H9 (cell line): Measurements from ENCODE around the gene IQSEC2. TPM values are rescaled to one million over a fixed set of nuclear protein-coding genes. Genes with fewer than 3 reads are reported as not detected.

Experiments used
- DNase-seq: peaks from one replicate; pipeline ENCODE4 v3.0.0-alpha.2; 2017
- H2AFZ ChIP-seq: one replicate; pipeline ENCODE4 v1.6.1; 2013; ENCODE audit warnings: mild to moderate bottlenecking, low read length, control low read depth, moderate library complexity
- H2AK5ac ChIP-seq: 2 replicates; pipeline ENCODE4 v1.6.1; 2013; ENCODE audit warnings: low read length, control low read depth, mixed read lengths; ENCODE audit not compliant: insufficient read length
- H2BK120ac ChIP-seq: one replicate; pipeline ENCODE4 v1.6.1; 2013; ENCODE audit warnings: low read depth, mild to moderate bottlenecking, low read length, control low read depth, inconsistent platforms; ENCODE audit not compliant: poor library complexity, severe bottlenecking
- H2BK12ac ChIP-seq: 2 replicates; pipeline ENCODE4 v1.6.1; 2013; ENCODE audit warnings: low read length, control low read depth, mixed read lengths, low read depth; ENCODE audit not compliant: insufficient read length
- H2BK15ac ChIP-seq: 2 replicates; pipeline ENCODE4 v1.6.1; 2013; ENCODE audit warnings: low read depth, low read length, control low read depth
- H2BK20ac ChIP-seq: one replicate; pipeline ENCODE4 v1.6.1; 2013; ENCODE audit warnings: low read depth, mild to moderate bottlenecking, low read length, control low read depth, inconsistent platforms; ENCODE audit not compliant: poor library complexity, severe bottlenecking
- H2BK5ac ChIP-seq: 2 replicates; pipeline ENCODE4 v1.6.1; 2013; ENCODE audit warnings: low read length, control low read depth, mixed read lengths; ENCODE audit not compliant: insufficient read length
- H3K14ac ChIP-seq: 2 replicates; pipeline ENCODE4 v1.6.1; 2013; ENCODE audit warnings: low read length, control low read depth; ENCODE audit not compliant: insufficient read depth
- H3K18ac ChIP-seq: 2 replicates; pipeline ENCODE4 v1.6.1; 2013; ENCODE audit warnings: low read depth, mild to moderate bottlenecking, mixed read lengths, low read length, control low read depth; ENCODE audit not compliant: insufficient read length
- H3K23ac ChIP-seq: 2 replicates; pipeline ENCODE4 v1.6.1; 2013; ENCODE audit warnings: low read length, control low read depth, mixed read lengths, low read depth; ENCODE audit not compliant: insufficient read length
- H3K23me2 ChIP-seq: 2 replicates; pipeline ENCODE4 v1.6.1; 2013; ENCODE audit warnings: low read depth, mild to moderate bottlenecking, mixed read lengths, low read length, control low read depth; ENCODE audit not compliant: insufficient read length, poor library complexity, severe bottlenecking
- H3K27ac ChIP-seq: 2 replicates; pipeline ENCODE4 v1.5.1; 2013; ENCODE audit warnings: low read length, control low read depth, mixed read lengths, low read depth; ENCODE audit not compliant: insufficient read length
- H3K27me3 ChIP-seq: 2 replicates; pipeline ENCODE4 v1.6.1; 2013; ENCODE audit warnings: low read length, control low read depth, inconsistent platforms; ENCODE audit not compliant: insufficient read depth
- H3K4ac ChIP-seq: 2 replicates; pipeline ENCODE4 v1.6.1; 2013; ENCODE audit warnings: low read depth, mild to moderate bottlenecking, control low read depth, inconsistent platforms, low read length, moderate library complexity
- H3K4me1 ChIP-seq: 2 replicates; pipeline ENCODE4 v1.6.1; 2013; ENCODE audit warnings: low read length, control low read depth, inconsistent platforms; ENCODE audit not compliant: insufficient read depth
- H3K4me2 ChIP-seq: 2 replicates; pipeline ENCODE4 v1.6.1; 2013; ENCODE audit warnings: low read length, control low read depth, mixed read lengths; ENCODE audit not compliant: insufficient read length, insufficient read depth
- H3K56ac ChIP-seq: 2 replicates; pipeline ENCODE4 v1.6.1; 2013; ENCODE audit warnings: low read depth, mild to moderate bottlenecking, mixed read lengths, low read length, control low read depth; ENCODE audit not compliant: insufficient read length
- H3K79me1 ChIP-seq: 2 replicates; pipeline ENCODE4 v1.6.1; 2013; ENCODE audit warnings: low read depth, mild to moderate bottlenecking, moderate library complexity, low read length, control low read depth, inconsistent platforms; ENCODE audit not compliant: insufficient read depth, poor library complexity, severe bottlenecking
- H3K79me2 ChIP-seq: 2 replicates; pipeline ENCODE4 v1.6.1; 2013; ENCODE audit warnings: low read length, control low read depth, inconsistent platforms; ENCODE audit not compliant: insufficient read depth
- H3K9ac ChIP-seq: 2 replicates; pipeline ENCODE4 v1.6.1; 2013; ENCODE audit warnings: low read length, control low read depth, mixed read lengths; ENCODE audit not compliant: insufficient read length; ENCODE audit errors: extremely low read depth
- H3K9me3 ChIP-seq: one replicate; pipeline ENCODE4 v1.6.1; 2013; ENCODE audit warnings: low read depth, low read length, inconsistent platforms; ENCODE audit not compliant: control insufficient read depth
- H3T11ph ChIP-seq: one replicate; pipeline ENCODE4 v1.6.1; 2013; ENCODE audit warnings: mild to moderate bottlenecking, low read length, control low read depth, inconsistent platforms
- H4K20me1 ChIP-seq: one replicate; pipeline ENCODE4 v1.6.1; 2013; ENCODE audit not compliant: control insufficient read depth, insufficient read length, insufficient read depth
- H4K5ac ChIP-seq: 2 replicates; pipeline ENCODE4 v1.6.1; 2013; ENCODE audit warnings: low read depth, mild to moderate bottlenecking, mixed read lengths, low read length, control low read depth; ENCODE audit not compliant: insufficient read length
- H4K8ac ChIP-seq: replicated peaks from 2 replicates; pipeline ENCODE4 v1.6.1; 2013; ENCODE audit warnings: low read length, control low read depth, mixed read lengths, low read depth; ENCODE audit not compliant: insufficient read length
- H4K91ac ChIP-seq: 2 replicates; pipeline ENCODE4 v1.6.1; 2013; ENCODE audit warnings: low read depth, mild to moderate bottlenecking, moderate library complexity, mixed read lengths, low read length, control low read depth; ENCODE audit not compliant: insufficient read length
- H3K27ac Mint-ChIP-seq, 3 experiments: 2 replicates in 2 of 3; 3 replicates in 1 of 3; pipeline ENCODE4 v1.8.0; 2020 to 2021; ENCODE audit warnings: mixed read lengths in 3 of 3, mild to moderate bottlenecking in 1 of 3, moderate library complexity in 1 of 3
- H3K27me3 Mint-ChIP-seq: 2 replicates; pipeline ENCODE4 v1.8.0; 2021; ENCODE audit warnings: low read depth, mild to moderate bottlenecking, moderate library complexity, mixed read lengths
- H3K36me3 Mint-ChIP-seq, 3 experiments: 2 replicates in 2 of 3; 3 replicates in 1 of 3; pipeline ENCODE4 v1.8.0; 2020 to 2021; ENCODE audit warnings: low read depth in 3 of 3, mixed read lengths in 3 of 3; ENCODE audit not compliant: insufficient read depth in 1 of 3
- H3K4me1 Mint-ChIP-seq, 2 experiments: 2 replicates each; pipeline ENCODE4 v1.8.0; 2020; ENCODE audit warnings: mixed read lengths in 2 of 2
- H3K4me3 Mint-ChIP-seq, 2 experiments: 2 replicates in 1 of 2; 3 replicates in 1 of 2; pipeline ENCODE4 v1.8.0; 2020 to 2021; ENCODE audit warnings: mild to moderate bottlenecking in 2 of 2, mixed read lengths in 2 of 2, moderate library complexity in 1 of 2
- H3K9me3 Mint-ChIP-seq, 2 experiments: 2 replicates in 1 of 2; 3 replicates in 1 of 2; pipeline ENCODE4 v1.8.0; 2020; ENCODE audit warnings: mild to moderate bottlenecking in 2 of 2, mixed read lengths in 2 of 2, moderate library complexity in 1 of 2
- WGBS: extraction: QIAGEN DNeasy Blood & Tissue Kit; methylation state at CpG from one replicate; pipeline ENCODE4 v1.1.7; 2013; ENCODE audit warnings: missing lambda C conversion rate, low lambda C conversion rate, mixed read lengths; ENCODE audit not compliant: insufficient read length; ENCODE audit errors: extremely low coverage; 5-methylcytosine and 5-hydroxymethylcytosine counted together
- total RNA-seq: library from RNA; stranded (reverse); gene quantifications from 2 replicates; pipeline ENCODE4 v1.2.1, GENCODE V29; 2021
- TF ChIP-seq, protein P1 (sequence below): fragments of 200-600 bp; sonication (generic); conservative IDR thresholded peaks from 3 replicates; pipeline ENCODE4 v1.8.0; 2021; ENCODE audit warnings: antibody characterized with exemption, mild to moderate bottlenecking

Gene IQSEC2
- total RNA-seq, 1 experiment from 2014 or later = 7.0 TPM

DNA sequence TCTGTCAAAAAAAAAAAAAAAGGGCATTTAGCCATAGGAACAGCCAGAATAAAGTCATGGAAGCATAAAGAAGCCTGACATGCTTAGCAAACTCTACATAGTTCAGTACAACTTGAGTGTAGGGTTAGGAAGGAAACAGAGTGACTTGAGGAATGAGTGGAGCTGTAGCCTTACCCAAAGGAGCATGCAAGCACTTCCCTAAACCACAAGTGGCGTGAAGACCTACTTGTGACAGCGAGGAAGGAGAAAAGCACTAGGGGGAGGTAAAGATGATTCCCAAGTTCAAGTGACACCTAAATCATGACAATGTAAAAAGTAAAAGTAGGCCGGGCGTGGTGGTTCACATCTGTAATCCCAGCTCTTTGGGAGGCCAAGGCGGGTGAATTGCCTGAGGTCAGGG, 21.8 kb upstream of the IQSEC2 start:
- H3K9me3 Mint-ChIP-seq = peaks cover 67 to 69% of the 10 kb centered on the region in 2 experiments
- H3K27me3 Mint-ChIP-seq = peaks cover 2% of the 10 kb centered on the region; the same call in 1 of the 2 replicates
- Histone ChIP-seq H3K27ac (no peak overlapping the region), H2BK12ac (no peak overlapping the region), H3K23me2 (no peaks in the 10 kb centered on the region), H3K14ac (no peak overlapping the region), H3K9ac (no peak overlapping the region), H4K20me1 (no peaks in the 10 kb centered on the region), H3K79me1 (no peaks in the 10 kb centered on the region), H4K91ac (no peak overlapping the region), H4K8ac (no peak overlapping the region), H2BK5ac (no peak overlapping the region), H2AFZ (no peak overlapping the region), H2BK15ac (no peak overlapping the region), H3K23ac (no peak overlapping the region), H3T11ph (no peak overlapping the region), H2BK20ac (no peak overlapping the region), H3K4me2 (no peak overlapping the region), H3K4me1 (no peaks in the 10 kb centered on the region), H3K9me3 (peaks cover 9% of the 10 kb centered on the region), H3K79me2 (peaks cover 4% of the 10 kb centered on the region; the same call in 1 of the 2 replicates), H3K56ac (no peak overlapping the region), H3K18ac (no peak overlapping the region), H4K5ac (no peak overlapping the region), H3K4ac (no peak overlapping the region), H3K27me3 (no peaks in the 10 kb centered on the region), H2AK5ac (no peak overlapping the region), H2BK120ac (no peak overlapping the region)
- TF ChIP-seq, protein P1, sequence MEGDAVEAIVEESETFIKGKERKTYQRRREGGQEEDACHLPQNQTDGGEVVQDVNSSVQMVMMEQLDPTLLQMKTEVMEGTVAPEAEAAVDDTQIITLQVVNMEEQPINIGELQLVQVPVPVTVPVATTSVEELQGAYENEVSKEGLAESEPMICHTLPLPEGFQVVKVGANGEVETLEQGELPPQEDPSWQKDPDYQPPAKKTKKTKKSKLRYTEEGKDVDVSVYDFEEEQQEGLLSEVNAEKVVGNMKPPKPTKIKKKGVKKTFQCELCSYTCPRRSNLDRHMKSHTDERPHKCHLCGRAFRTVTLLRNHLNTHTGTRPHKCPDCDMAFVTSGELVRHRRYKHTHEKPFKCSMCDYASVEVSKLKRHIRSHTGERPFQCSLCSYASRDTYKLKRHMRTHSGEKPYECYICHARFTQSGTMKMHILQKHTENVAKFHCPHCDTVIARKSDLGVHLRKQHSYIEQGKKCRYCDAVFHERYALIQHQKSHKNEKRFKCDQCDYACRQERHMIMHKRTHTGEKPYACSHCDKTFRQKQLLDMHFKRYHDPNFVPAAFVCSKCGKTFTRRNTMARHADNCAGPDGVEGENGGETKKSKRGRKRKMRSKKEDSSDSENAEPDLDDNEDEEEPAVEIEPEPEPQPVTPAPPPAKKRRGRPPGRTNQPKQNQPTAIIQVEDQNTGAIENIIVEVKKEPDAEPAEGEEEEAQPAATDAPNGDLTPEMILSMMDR = no peak
- H3K4me1 Mint-ChIP-seq = peaks cover 11 to 19% of the 10 kb centered on the region in 2 experiments
- DNase-seq = no peak
- no CpG with 5 or more reads among the region's 5 CpGs for WGBS
- H3K36me3 Mint-ChIP-seq = peaks cover 0 to 13% (median 0%) of the 10 kb centered on the region in 3 experiments; a peak in 3 of 7 replicates
- no peak overlapping the region for H3K27ac Mint-ChIP-seq
- no peak overlapping the region for H3K4me3 Mint-ChIP-seq
